ENCODE data around the gene RNF11.

DNA sequence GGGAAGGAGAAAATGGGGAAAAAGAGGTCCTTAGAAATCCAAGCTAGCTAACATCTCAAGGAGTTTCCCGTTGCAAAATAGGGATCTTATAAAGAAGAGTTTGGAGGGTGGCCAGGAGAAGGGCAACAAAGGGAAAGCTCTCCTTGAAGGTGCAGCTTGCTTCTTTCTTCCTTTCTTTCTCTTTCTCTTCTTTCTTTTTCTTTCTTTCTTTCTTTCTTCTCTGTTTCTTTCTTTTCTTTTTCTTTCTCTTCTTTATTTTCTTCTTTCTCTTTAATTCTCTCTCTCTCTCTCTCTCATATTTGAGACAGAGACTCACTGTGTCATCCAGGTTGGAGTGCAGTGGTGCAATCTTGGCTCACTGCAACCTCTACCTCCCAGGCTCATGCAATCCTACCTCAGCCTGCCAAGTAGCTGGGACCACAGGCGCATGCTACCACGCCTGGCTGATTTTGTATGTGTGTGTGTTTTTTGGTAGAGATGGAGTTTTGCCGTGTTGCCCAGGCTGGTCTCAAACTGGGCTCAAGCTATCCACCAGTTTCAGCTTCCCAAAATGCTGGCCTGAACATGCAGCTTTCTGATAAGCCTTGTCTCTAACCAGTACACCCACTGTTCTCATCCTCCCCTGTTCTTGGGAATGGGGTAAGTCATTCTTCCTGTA lies 44.4 kb downstream of the RNF11 start:
- TF ChIP-seq EZH2 (IDR thresholded peaks at IDR 0.05; ENCODE audit: borderline replicate concordance, low read depth, low read length, severe bottlenecking), result no peak
- TF ChIP-seq, protein P1, sequence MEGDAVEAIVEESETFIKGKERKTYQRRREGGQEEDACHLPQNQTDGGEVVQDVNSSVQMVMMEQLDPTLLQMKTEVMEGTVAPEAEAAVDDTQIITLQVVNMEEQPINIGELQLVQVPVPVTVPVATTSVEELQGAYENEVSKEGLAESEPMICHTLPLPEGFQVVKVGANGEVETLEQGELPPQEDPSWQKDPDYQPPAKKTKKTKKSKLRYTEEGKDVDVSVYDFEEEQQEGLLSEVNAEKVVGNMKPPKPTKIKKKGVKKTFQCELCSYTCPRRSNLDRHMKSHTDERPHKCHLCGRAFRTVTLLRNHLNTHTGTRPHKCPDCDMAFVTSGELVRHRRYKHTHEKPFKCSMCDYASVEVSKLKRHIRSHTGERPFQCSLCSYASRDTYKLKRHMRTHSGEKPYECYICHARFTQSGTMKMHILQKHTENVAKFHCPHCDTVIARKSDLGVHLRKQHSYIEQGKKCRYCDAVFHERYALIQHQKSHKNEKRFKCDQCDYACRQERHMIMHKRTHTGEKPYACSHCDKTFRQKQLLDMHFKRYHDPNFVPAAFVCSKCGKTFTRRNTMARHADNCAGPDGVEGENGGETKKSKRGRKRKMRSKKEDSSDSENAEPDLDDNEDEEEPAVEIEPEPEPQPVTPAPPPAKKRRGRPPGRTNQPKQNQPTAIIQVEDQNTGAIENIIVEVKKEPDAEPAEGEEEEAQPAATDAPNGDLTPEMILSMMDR (IDR thresholded peaks at IDR 0.05; ENCODE audit: borderline replicate concordance, extremely low read depth, low read length, poor library complexity, severe bottlenecking), result no peak

Data from DND-41 (cell line).